GM18499 (cell line): ENCODE results near the gene DDIT3.
A peak's percentile ranks its signal among the peaks of the same experiment; 100 is the strongest.

Source experiments
- ATAC-seq: cut with Tn5 transposase; IDR thresholded peaks from one replicate; pipeline ENCODE4 v1.9.1; 2021; ENCODE audit warnings: moderate number of reproducible peaks; ENCODE audit not compliant: insufficient read depth, unreplicated experiment

Gene DDIT3

GRCh38 chr12:57488402-57489156, 31.7 kb downstream of the DDIT3 start:
- ATAC-seq = no peak

- ATAC-seq = peak; percentile 86
Measured at GRCh38 chr12:57487597-57488401, 32.5 kb downstream of the DDIT3 start, which contains the start of gene MARS1. Gene MARS1, plus strand, starts transcription at chr12:57488068. Its CDS starts 23 bp downstream, at chr12:57488091.

GRCh38 chr12:57487055-57487596, 33.2 kb downstream of the DDIT3 start:
- ATAC-seq = no peak

GRCh38 chr12:57485695-57486094, 34.6 kb downstream of the DDIT3 start:
- no peak for ATAC-seq

- ATAC-seq = no peak
Measured at GRCh38 chr12:57483466-57483865, 36.8 kb downstream of the DDIT3 start.

- ATAC-seq = no peak
Measured at GRCh38 chr12:57481671-57482070, 38.6 kb downstream of the DDIT3 start.

- no peak for ATAC-seq
Measured at GRCh38 chr12:57479376-57480115, 40.8 kb downstream of the DDIT3 start, which contains the start of gene ARHGAP9. Gene ARHGAP9, minus strand, starts transcription at chr12:57479866. Its CDS starts 460 bp downstream, at chr12:57479406.

GRCh38 chr12:57479043-57479375, 41.3 kb downstream of the DDIT3 start:
- no peak for ATAC-seq

GRCh38 chr12:57477710-57478681, 42.3 kb downstream of the DDIT3 start:
- no peak for ATAC-seq

- ATAC-seq = no peak
Measured at GRCh38 chr12:57476993-57477709, 43.2 kb downstream of the DDIT3 start.

GRCh38 chr12:57476162-57476992, 43.9 kb downstream of the DDIT3 start:
- ATAC-seq = no peak

GRCh38 chr12:57475271-57476161, 44.8 kb downstream of the DDIT3 start:
- no peak for ATAC-seq

- no peak for ATAC-seq
Measured at GRCh38 chr12:57474862-57475261, 45.5 kb downstream of the DDIT3 start.

GRCh38 chr12:57474430-57474829, 45.9 kb downstream of the DDIT3 start:
- no peak for ATAC-seq

- ATAC-seq = no peak
Measured at GRCh38 chr12:57473886-57474285, 46.4 kb downstream of the DDIT3 start.

- no peak for ATAC-seq
Measured at GRCh38 chr12:57473392-57473791, 46.9 kb downstream of the DDIT3 start.

GRCh38 chr12:57472391-57472790, 47.9 kb downstream of the DDIT3 start:
- ATAC-seq = no peak
